ENCODE data around the gene ANTXR1. TPM values are rescaled to one million over a fixed set of nuclear protein-coding genes. Genes with fewer than 3 reads are reported as not detected.

The ANTXR1 gene
- total and polyA plus RNA-seq, 2 of the 8 experiments (the other 6 are each of a cell fraction or from before 2014, with no cell fraction given) = 15.8 to 44.3 TPM

- no peak overlapping the region for H4K5ac ChIP-seq (ENCODE audit: insufficient read length, low read depth, low read length)
- no peaks in the 10 kb centered on the region for H3K79me2 ChIP-seq (ENCODE audit: control insufficient read depth in 1 of 2, insufficient read depth in 2 of 2, low read length in 2 of 2)
- no peaks in the 10 kb centered on the region for H3K9me3 ChIP-seq (ENCODE audit: insufficient read depth in 2 of 2, low read depth in 1 of 2, low read length in 1 of 2)
- H2AFZ ChIP-seq (ENCODE audit: low read length) = no peak overlapping the region
- no peak overlapping the region for H3K9ac ChIP-seq (replicated peaks in 1 of 4; ENCODE audit: extremely low read depth in 1 of 4, low read depth in 3 of 4, low read length in 3 of 4)
- no peak for DNase-seq (ENCODE audit: low read depth in 1 of 2, low spot score in 2 of 2)
- H3K27me3 ChIP-seq (replicated peaks in 1 of 4; ENCODE audit: control insufficient read depth in 3 of 4, extremely low read depth in 1 of 4, insufficient read depth in 3 of 4, low read length in 3 of 4) = no peaks in the 10 kb centered on the region
- no peak overlapping the region for H3K14ac ChIP-seq (ENCODE audit: insufficient read length)
- no peak overlapping the region; the same call in 1 of the 2 replicates for H4K8ac ChIP-seq (ENCODE audit: extremely low read depth, insufficient read depth, low read length)
- H3K4ac ChIP-seq (replicated peaks; ENCODE audit: insufficient read length, low read depth, low read length) = no peak overlapping the region
- 95% methylated on average over 5 of the region's 5 CpGs; no CpG with 5 or more reads in 1 of the 2 experiments for WGBS, 2 experiments (ENCODE audit: extremely low coverage in 1 of 2, insufficient coverage in 1 of 2, insufficient read length in 1 of 2, insufficient replicate concordance in 2 of 2, low coverage in 1 of 2, low lambda C conversion rate in 2 of 2, missing lambda C conversion rate in 1 of 2)
- H3K23ac ChIP-seq (ENCODE audit: insufficient read length) = no peak overlapping the region
- no peak for FAIRE-seq
- no peak overlapping the region for H2BK20ac ChIP-seq (ENCODE audit: low read length)
- no peaks in the 10 kb centered on the region; the same call in 1 of the 2 replicates for H3K23me2 ChIP-seq (ENCODE audit: low read depth, low read length)
- no peak overlapping the region for H2BK5ac ChIP-seq (ENCODE audit: low read depth, low read length)
- POLR2A ChIA-PET (ENCODE audit: partially characterized antibody) = interaction anchor here (1.3 kb wide), 1 partner anchor 37 kb away, joined by 3 read pairs; no protein-coding TSS in a partner anchor
- H3K18ac ChIP-seq (ENCODE audit: extremely low read depth, low read length) = no peak overlapping the region
- H2BK12ac ChIP-seq (ENCODE audit: low read depth, low read length) = no peak overlapping the region
- H3K27ac ChIP-seq (ENCODE audit: low read depth, low read length) = no peak overlapping the region
- no peaks in the 10 kb centered on the region for H4K20me1 ChIP-seq (replicated peaks in 1 of 2; ENCODE audit: control insufficient read depth in 1 of 2, insufficient read depth in 2 of 2, low read length in 2 of 2)
- no peak overlapping the region for H2BK120ac ChIP-seq (replicated peaks; ENCODE audit: low read depth, low read length)
- no peaks in the 10 kb centered on the region for H3K36me3 ChIP-seq (ENCODE audit: control insufficient read depth in 2 of 4, insufficient read depth in 4 of 4, low read length in 3 of 4)
- no peaks in the 10 kb centered on the region for H3K79me1 ChIP-seq (ENCODE audit: low read depth, low read length)
- peaks cover 2 to 15% (median 9%) of the 10 kb centered on the region in 4 experiments; a peak in 6 of 7 replicates for H3K4me1 ChIP-seq (replicated peaks in 1 of 4; ENCODE audit: control insufficient read depth in 3 of 4, insufficient read depth in 4 of 4, low read length in 3 of 4)
- H2BK15ac ChIP-seq (ENCODE audit: low read length) = no peak overlapping the region
- H3K4me3 ChIP-seq (ENCODE audit: extremely low read depth in 1 of 4, insufficient read depth in 2 of 4, low read depth in 3 of 4, low read length in 4 of 4) = no peak overlapping the region
- CTCF ChIA-PET (ENCODE audit: partially characterized antibody) = no interaction called here
- no peak overlapping the region for H3K56ac ChIP-seq (replicated peaks; ENCODE audit: insufficient read length, low read depth, low read length)
- H3K4me2 ChIP-seq (ENCODE audit: insufficient read depth in 1 of 2, low read depth in 2 of 2, low read length in 2 of 2) = no peak overlapping the region
- H4K91ac ChIP-seq (replicated peaks; ENCODE audit: insufficient read length, low read length) = no peak overlapping the region
- no peak overlapping the region for H2AK5ac ChIP-seq (ENCODE audit: low read depth, low read length)
- TF ChIP-seq TAF7 (optimal IDR thresholded peaks at IDR 0.05; ENCODE audit: borderline replicate concordance, low read depth, low read length) = no peak
- TF ChIP-seq USF2 (IDR thresholded peaks at IDR 0.05; ENCODE audit: low read length) = no peak
- no peak for TF ChIP-seq NANOG (IDR thresholded peaks at IDR 0.05; ENCODE audit: insufficient read depth, low read depth, low read length, poor library complexity, severe bottlenecking)
- no peak for TF ChIP-seq JUN (IDR thresholded peaks at IDR 0.05; ENCODE audit: low read depth, low read length)
- no peak for TF ChIP-seq FOSL1 (IDR thresholded peaks at IDR 0.05; ENCODE audit: insufficient read depth, low read depth, low read length)
- no peak for TF ChIP-seq GABPA (IDR thresholded peaks at IDR 0.05; ENCODE audit: borderline replicate concordance, insufficient read depth, low read length)
- no peak for TF ChIP-seq CREB1 (IDR thresholded peaks at IDR 0.05)
- no peak for TF ChIP-seq TCF12 (IDR thresholded peaks at IDR 0.05; ENCODE audit: low read depth, low read length)
- no peak for TF ChIP-seq CEBPB (IDR thresholded peaks at IDR 0.05; ENCODE audit: low read depth, low read length)
- no peak for TF ChIP-seq RNF2 (IDR thresholded peaks at IDR 0.05; ENCODE audit: borderline replicate concordance, low read depth, low read length, missing control alignments, poor library complexity, severe bottlenecking)
- TF ChIP-seq TEAD4 (IDR thresholded peaks at IDR 0.05; ENCODE audit: low read depth, low read length) = no peak
- TF ChIP-seq KDM5A (IDR thresholded peaks at IDR 0.05; ENCODE audit: low read length) = no peak
- TF ChIP-seq BCL11A (IDR thresholded peaks at IDR 0.05; ENCODE audit: low read depth in 2 of 2, low read length in 2 of 2) = no peak
These were observed 201.9 kb downstream of the ANTXR1 start for GRCh38 chr2:69214898-69215297.

All from H1 (cell line).